Natural killer cell (primary cell): ENCODE measurements around the gene THBD. TPM values are rescaled to one million over a fixed set of nuclear protein-coding genes. Genes with fewer than 3 reads are reported as not detected.

Experiments used
- ATAC-seq, 3 donors: fragments of 150-1000 bp in 2 of 3; fragments of 200-7000 bp in 1 of 3; cut with Tn5 transposase; 1 replicate in 1 of 3; 2 replicates in 2 of 3; pipeline ENCODE4 v1.10.0; 2021; ENCODE audit warnings: mild to moderate bottlenecking in 2 of 3, moderate library complexity in 2 of 3
- DNase-seq, 2 donors: peaks; one replicate each; pipeline versions ENCODE4 v3.0.0 to v3.0.0-alpha.2; 2013 to 2021; ENCODE audit warnings: mixed read lengths in 1 of 2
- H3K27ac ChIP-seq: one replicate; pipeline ENCODE4 v1.5.1; 2013; ENCODE audit warnings: mild to moderate bottlenecking, low read length
- H3K27me3 ChIP-seq: one replicate; pipeline ENCODE4 v1.6.1; 2013; ENCODE audit warnings: low read length; ENCODE audit not compliant: control insufficient read depth, insufficient read depth
- H3K36me3 ChIP-seq: one replicate; pipeline ENCODE4 v1.6.1; 2013; ENCODE audit warnings: low read length; ENCODE audit not compliant: control insufficient read depth, insufficient read depth
- H3K4me1 ChIP-seq: one replicate; pipeline ENCODE4 v1.6.1; 2013; ENCODE audit warnings: low read length; ENCODE audit not compliant: control insufficient read depth, insufficient read depth
- H3K4me3 ChIP-seq: one replicate; pipeline ENCODE4 v1.5.1; 2013; ENCODE audit warnings: low read length
- H3K9me3 ChIP-seq: one replicate; pipeline ENCODE4 v1.6.1; 2013; ENCODE audit warnings: low read length; ENCODE audit not compliant: control insufficient read depth, insufficient read depth
- H3K27ac Mint-ChIP-seq, 2 donors: one replicate each; pipeline ENCODE4 v1.8.0; 2022; ENCODE audit warnings: mild to moderate bottlenecking in 2 of 2, mixed read lengths in 2 of 2, moderate library complexity in 1 of 2
- H3K27me3 Mint-ChIP-seq, 2 donors: one replicate each; pipeline ENCODE4 v1.8.0; 2022; ENCODE audit warnings: low read depth in 2 of 2, mixed read lengths in 2 of 2
- H3K36me3 Mint-ChIP-seq: one replicate; pipeline ENCODE4 v1.8.0; 2022; ENCODE audit warnings: mixed read lengths
- H3K4me1 Mint-ChIP-seq, 2 donors: one replicate each; pipeline ENCODE4 v1.8.0; 2022; ENCODE audit warnings: mixed read lengths in 2 of 2
- H3K4me3 Mint-ChIP-seq: one replicate; pipeline ENCODE4 v1.8.0; 2022; ENCODE audit warnings: mild to moderate bottlenecking, moderate library complexity, mixed read lengths
- H3K9me3 Mint-ChIP-seq, 2 donors: one replicate each; pipeline ENCODE4 v1.8.0; 2022; ENCODE audit warnings: mixed read lengths in 2 of 2
- CTCF ChIP-seq: fragments of 200-600 bp; IDR thresholded peaks from one replicate; pipeline ENCODE4 v1.8.0; 2022; ENCODE audit warnings: antibody characterized with exemption
- WGBS: methylation state at CpG from one replicate; pipeline ENCODE4 v1.1.7; 2013; ENCODE audit warnings: missing lambda C conversion rate; ENCODE audit not compliant: insufficient coverage; 5-methylcytosine and 5-hydroxymethylcytosine counted together
- intact Hi-C: fragments of 100-400 bp; cut with micrococcal nuclease; formaldehyde crosslinking; loops from one replicate; pipeline ENCODE4 v1.14.2; 2022
- total RNA-seq, 4 donors: library from RNA; stranded (reverse); fragments of 120-200 nt in 1 of 4; gene quantifications; one replicate each; pipeline versions ENCODE4 v1.2.3 to v1.2.4, GENCODE V29; 2013 to 2022

THBD gene
- total RNA-seq, 3 donors from 2014 or later (not counting 1 experiment from before 2014, with no cell fraction given) = 2.1 to 2.8 (median 2.1) TPM

GRCh38 chr20:23083553-23084220 is 34.2 kb upstream of the THBD start:
- ATAC-seq = no peak
- no peaks in the 10 kb centered on the region for H3K36me3 Mint-ChIP-seq
- Histone ChIP-seq H3K27ac (peak overlapping the region; percentile 6), H3K4me1 (peaks cover 74% of the 10 kb centered on the region), H3K9me3 (no peaks in the 10 kb centered on the region), H3K4me3 (no peak overlapping the region), H3K27me3 (no peaks in the 10 kb centered on the region), H3K36me3 (no peaks in the 10 kb centered on the region)
- WGBS = 89% methylated on average over 10 of the region's 15 CpGs
- no peaks in the 10 kb centered on the region for H3K9me3 Mint-ChIP-seq
- intact Hi-C loops = no loop called here
- peaks cover 74 to 93% of the 10 kb centered on the region in 2 donors for H3K4me1 Mint-ChIP-seq
- no peak for TF ChIP-seq CTCF
- H3K4me3 Mint-ChIP-seq = peak overlapping the region; percentile 90
- DNase-seq = no peak
- H3K27ac Mint-ChIP-seq = peak overlapping the region; percentile 93 to 94
- no peaks in the 10 kb centered on the region for H3K27me3 Mint-ChIP-seq

GRCh38 chr20:23082846-23083552 is 33.5 kb upstream of the THBD start:
- no peaks in the 10 kb centered on the region for H3K9me3 Mint-ChIP-seq
- peak overlapping the region; percentile 93 to 94 for H3K27ac Mint-ChIP-seq
- peaks cover 74 to 90% of the 10 kb centered on the region in 2 donors for H3K4me1 Mint-ChIP-seq
- H3K27me3 Mint-ChIP-seq = no peaks in the 10 kb centered on the region
- peaks cover 68% of the 10 kb centered on the region for H3K4me1 ChIP-seq
- H3K27me3 ChIP-seq = no peaks in the 10 kb centered on the region
- no peak for ATAC-seq
- no peaks in the 10 kb centered on the region for H3K36me3 ChIP-seq
- peak overlapping the region; percentile 90 for H3K4me3 Mint-ChIP-seq
- no peak for DNase-seq
- no peak overlapping the region for H3K4me3 ChIP-seq
- H3K36me3 Mint-ChIP-seq = no peaks in the 10 kb centered on the region
- intact Hi-C loops = no loop called here
- H3K27ac ChIP-seq = no peak overlapping the region
- TF ChIP-seq CTCF = no peak
- WGBS = 85% methylated on average over 7 of the region's 9 CpGs
- H3K9me3 ChIP-seq = no peaks in the 10 kb centered on the region

- intact Hi-C loops = no loop called here
- H3K4me3 Mint-ChIP-seq = peak overlapping the region; percentile 90
- H3K27ac ChIP-seq = no peak overlapping the region
These were observed 31.9 kb upstream of the THBD start for GRCh38 chr20:23081263-23081819.

More at GRCh38 chr20:23081263-23081819, 31.9 kb upstream of the THBD start:
- no peak for ATAC-seq
- Histone ChIP-seq H3K27me3 (no peaks in the 10 kb centered on the region), H3K9me3 (no peaks in the 10 kb centered on the region), H3K4me3 (no peak overlapping the region), H3K36me3 (no peaks in the 10 kb centered on the region), H3K4me1 (peaks cover 52% of the 10 kb centered on the region)
- TF ChIP-seq CTCF = no peak
- H3K4me1 Mint-ChIP-seq = peaks cover 58 to 79% of the 10 kb centered on the region in 2 donors
- no peaks in the 10 kb centered on the region for H3K36me3 Mint-ChIP-seq
- 83% methylated on average over 9 of the region's 9 CpGs for WGBS
- no peaks in the 10 kb centered on the region for H3K27me3 Mint-ChIP-seq
- H3K9me3 Mint-ChIP-seq = no peaks in the 10 kb centered on the region
- no peak for DNase-seq
- peak overlapping the region; percentile 93 to 94 for H3K27ac Mint-ChIP-seq
